AG04450 (cell line): ENCODE measurements around the gene FUT7. TPM values are rescaled to one million over a fixed set of nuclear protein-coding genes. Genes with fewer than 3 reads are reported as not detected.
"Not testable (repeated sequence)": the region's sequence is repeated elsewhere in the genome, so short reads cannot be mapped to it uniquely, and the experiment has no call there.

Source experiments
- CTCF ChIA-PET: fragments of 300-600, 350-600 bp; formaldehyde crosslinking; extraction: SDS; loops from one replicate; lab custom pipeline; 2022; ENCODE audit warnings: antibody characterized with exemption, inconsistent platforms; lab: Charles Lee
- POLR2A ChIA-PET: fragments of 350-600 bp; formaldehyde crosslinking; extraction: SDS; loops from one replicate; lab custom pipeline; 2021; ENCODE audit warnings: antibody characterized with exemption, inconsistent platforms; lab: Yijun Ruan, JAX
- DNase-seq: peaks from one replicate; pipeline ENCODE4 v3.0.0-alpha.2; 2011; ENCODE audit warnings: low read depth, low spot score
- H3K27ac ChIP-seq: one replicate; pipeline ENCODE4 v1.5.1; 2012; ENCODE audit warnings: low read depth, low read length, control low read depth
- H3K27me3 ChIP-seq: one replicate; pipeline ENCODE4 v1.6.0; 2012; ENCODE audit warnings: low read length; ENCODE audit not compliant: control insufficient read depth, insufficient read depth
- H3K4me3 ChIP-seq: 2 replicates; pipeline ENCODE4 v1.5.1; 2011; ENCODE audit warnings: mild to moderate bottlenecking, low read depth, low read length, control low read depth
- H3K9me3 ChIP-seq: 2 replicates; pipeline ENCODE4 v1.5.1; 2012; ENCODE audit warnings: low read length; ENCODE audit not compliant: control insufficient read depth, insufficient read depth
- polyA plus RNA-seq: library from polyadenylated mRNA; depleted of rRNA; stranded (reverse); fragments of >200 nt; gene quantifications from 2 replicates; pipeline ENCODE4 v1.2.3, GENCODE V29; 2011
- TF ChIP-seq, protein P1 (sequence below): IDR thresholded peaks from 2 replicates; pipeline ENCODE4 v1.5.1; 2011; ENCODE audit warnings: low read depth, low read length, control low read depth, inconsistent platforms

Gene FUT7
- polyA plus RNA-seq, 1 experiment: not detected

- no peak for DNase-seq
- H3K9me3 ChIP-seq: no peaks in the 10 kb centered on the region; the same call in 1 of the 2 replicates
- TF ChIP-seq, protein P1, sequence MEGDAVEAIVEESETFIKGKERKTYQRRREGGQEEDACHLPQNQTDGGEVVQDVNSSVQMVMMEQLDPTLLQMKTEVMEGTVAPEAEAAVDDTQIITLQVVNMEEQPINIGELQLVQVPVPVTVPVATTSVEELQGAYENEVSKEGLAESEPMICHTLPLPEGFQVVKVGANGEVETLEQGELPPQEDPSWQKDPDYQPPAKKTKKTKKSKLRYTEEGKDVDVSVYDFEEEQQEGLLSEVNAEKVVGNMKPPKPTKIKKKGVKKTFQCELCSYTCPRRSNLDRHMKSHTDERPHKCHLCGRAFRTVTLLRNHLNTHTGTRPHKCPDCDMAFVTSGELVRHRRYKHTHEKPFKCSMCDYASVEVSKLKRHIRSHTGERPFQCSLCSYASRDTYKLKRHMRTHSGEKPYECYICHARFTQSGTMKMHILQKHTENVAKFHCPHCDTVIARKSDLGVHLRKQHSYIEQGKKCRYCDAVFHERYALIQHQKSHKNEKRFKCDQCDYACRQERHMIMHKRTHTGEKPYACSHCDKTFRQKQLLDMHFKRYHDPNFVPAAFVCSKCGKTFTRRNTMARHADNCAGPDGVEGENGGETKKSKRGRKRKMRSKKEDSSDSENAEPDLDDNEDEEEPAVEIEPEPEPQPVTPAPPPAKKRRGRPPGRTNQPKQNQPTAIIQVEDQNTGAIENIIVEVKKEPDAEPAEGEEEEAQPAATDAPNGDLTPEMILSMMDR: no peak
- H3K4me3 ChIP-seq: no peak overlapping the region
- H3K27me3 ChIP-seq: peaks cover 2% of the 10 kb centered on the region
- no peak overlapping the region for H3K27ac ChIP-seq
- ChIA-PET POLR2A (interaction anchor here (1.1 to 1.2 kb wide), 2 partner anchors 8 to 125 kb away, joined by 3 read pairs; partner anchors contain the start of genes ANAPC2 and SSNA1), CTCF (interaction anchor here (0.5 to 8.4 kb wide), 14 partner anchors 9 to 276 kb away, joined by 3 to 104 read pairs (median 4); partner anchors contain the start of genes ENTPD2 and NPDC1)
Observed at GRCh38 chr9:137063311-137064026, 31.6 kb upstream of the FUT7 start.

GRCh38 chr9:137062798-137063197 is 30.9 kb upstream of the FUT7 start:
- H3K4me3 ChIP-seq, H3K27me3 ChIP-seq, POLR2A ChIA-PET, H3K27ac ChIP-seq, H3K9me3 ChIP-seq, DNase-seq: not testable (repeated sequence)
- CTCF ChIA-PET: interaction anchor here (3.2 to 8.4 kb wide), 3 partner anchors 15 to 276 kb away, joined by 22 to 104 read pairs (median 23); partner anchors contain the start of gene NPDC1

DNA sequence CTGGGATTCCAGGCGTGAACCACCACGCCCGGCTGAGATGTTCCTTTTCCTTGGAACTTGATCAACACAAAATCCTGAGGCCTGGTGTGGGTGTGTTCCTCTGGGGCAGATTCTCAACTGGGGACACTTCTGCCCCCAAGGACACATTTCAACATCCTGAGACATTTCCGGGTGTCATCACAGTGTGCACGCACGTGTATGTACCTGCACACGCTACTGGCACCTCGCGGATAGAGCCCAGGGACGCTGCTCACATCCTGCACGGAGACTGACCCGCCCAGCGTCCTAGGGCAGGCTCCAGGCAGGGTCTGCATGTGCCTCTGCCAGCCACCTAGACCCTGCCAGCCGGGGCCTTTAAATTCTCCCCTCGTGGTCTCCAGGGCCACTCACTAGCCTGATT is 30.5 kb upstream of the FUT7 start:
- TF ChIP-seq, protein P1: no peak
- DNase-seq: no peak
- H3K9me3 ChIP-seq: no peaks in the 10 kb centered on the region; the same call in 1 of the 2 replicates
- H3K27ac ChIP-seq: no peak overlapping the region
- no peak overlapping the region for H3K4me3 ChIP-seq
- POLR2A ChIA-PET: no interaction called here
- CTCF ChIA-PET: interaction anchor here (3.2 to 8.4 kb wide), 3 partner anchors 14 to 275 kb away, joined by 22 to 104 read pairs (median 23); partner anchors contain the start of gene NPDC1
- H3K27me3 ChIP-seq: peaks cover 4% of the 10 kb centered on the region

- H3K4me3 ChIP-seq: no peak overlapping the region
- H3K27me3 ChIP-seq: peaks cover 24% of the 10 kb centered on the region
- H3K27ac ChIP-seq: no peak overlapping the region
- ChIA-PET POLR2A (no interaction called here), CTCF (interaction anchor here (0.5 to 1.8 kb wide), 4 partner anchors 9 to 111 kb away, joined by 3 to 20 read pairs (median 4); partner anchors contain the start of gene NPDC1)
- H3K9me3 ChIP-seq: no peaks in the 10 kb centered on the region; the same call in 1 of the 2 replicates
- TF ChIP-seq, protein P1: no peak
- DNase-seq: no peak
Observed at GRCh38 chr9:137058521-137059234, 26.8 kb upstream of the FUT7 start.

DNA sequence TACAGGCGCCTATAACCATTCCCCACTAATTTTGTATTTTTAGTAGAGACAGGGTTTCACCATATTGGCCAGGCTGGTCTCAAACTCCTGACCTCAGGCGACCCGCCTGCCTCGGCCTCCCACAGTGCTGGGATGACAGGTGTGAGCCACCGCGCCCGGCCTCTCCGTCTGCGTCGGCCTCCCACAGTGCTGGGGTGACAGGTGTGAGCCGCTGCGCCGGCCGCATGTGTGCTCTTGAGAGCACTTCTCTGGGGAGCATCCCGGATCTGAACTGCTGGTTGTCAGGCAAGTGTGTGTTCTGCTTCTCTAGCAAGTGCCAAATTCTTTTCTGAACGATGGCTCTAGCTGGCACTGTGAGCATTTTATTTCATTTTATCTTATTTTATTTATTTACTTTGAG is 25.7 kb upstream of the FUT7 start:
- Histone ChIP-seq H3K9me3 (no peaks in the 10 kb centered on the region; the same call in 1 of the 2 replicates), H3K27ac (no peak overlapping the region), H3K4me3 (no peak overlapping the region), H3K27me3 (peaks cover 35% of the 10 kb centered on the region)
- no peak for DNase-seq
- TF ChIP-seq, protein P1: no peak
- ChIA-PET CTCF (interaction anchor here (1.5 to 1.8 kb wide), 2 partner anchors 11 kb away, joined by 5 to 20 read pairs; partner anchors contain the start of gene NPDC1), POLR2A (no interaction called here)
